ENCODE measurements around the gene HPGDS. TPM values are rescaled to one million over a fixed set of nuclear protein-coding genes. Genes with fewer than 3 reads are reported as not detected.

HPGDS gene
- total and polyA plus RNA-seq, 10 of the 15 experiments (the other 5 are each of a cell fraction or from before 2014, with no cell fraction given): not detected

GRCh38 chr4:94341481-94342370 lies 910 bp downstream of the HPGDS start:
- Histone ChIP-seq H2AFZ (ENCODE audit: control insufficient read depth, low read depth, low read length) (no peak overlapping the region), H3K79me2 (ENCODE audit: control insufficient read depth, insufficient read depth, low read length) (no peaks in the 10 kb centered on the region), H4K20me1 (ENCODE audit: control insufficient read depth, insufficient read depth) (no peaks in the 10 kb centered on the region), H3K9ac (ENCODE audit: control insufficient read depth, insufficient read depth, low read length) (no peak overlapping the region), H3K9me3 (replicated peaks; ENCODE audit: control insufficient read depth, insufficient read depth, low read length) (no peaks in the 10 kb centered on the region; the same call in 2 of the 3 replicates), H3K4me2 (ENCODE audit: control insufficient read depth, insufficient read depth) (no peak overlapping the region), H3K27ac (ENCODE audit: control insufficient read depth, insufficient read depth) (no peak overlapping the region), H3K36me3 (ENCODE audit: control insufficient read depth in 2 of 2, insufficient read depth in 2 of 2, low read length in 1 of 2) (no peaks in the 10 kb centered on the region), H3K27me3 (replicated peaks in 1 of 2; ENCODE audit: control insufficient read depth in 2 of 2, insufficient read depth in 2 of 2, low read length in 1 of 2) (no peaks in the 10 kb centered on the region), H3K4me3 (no peak overlapping the region), H3K4me1 (ENCODE audit: control insufficient read depth, insufficient read depth, low read length) (peaks cover 10% of the 10 kb centered on the region)
- TF ChIP-seq YY1 (IDR thresholded peaks at IDR 0.05; ENCODE audit: low read depth, low read length) (no peak), CEBPB (IDR thresholded peaks at IDR 0.05; ENCODE audit: borderline replicate concordance in 1 of 2, low read depth in 2 of 2, low read length in 2 of 2) (peak in 1 of 2 experiments; percentile 69; a peak in 1 of 4 replicates)
- BruUV-seq (replicated peaks): no TSS peak
- ChIA-PET CTCF (interaction anchor here (0.7 to 1.3 kb wide), 2 partner anchors 9 to 65 kb away, joined by 3 read pairs; no protein-coding TSS in a partner anchor), RAD21 (ENCODE audit: unreplicated experiment) (no interaction called here), SMC1A (ENCODE audit: uncharacterized antibody, unreplicated experiment) (no interaction called here), POLR2A (no interaction called here)
- in situ Hi-C loops (cut with MboI) (no loop called here), intact Hi-C loops (cut with micrococcal nuclease; ENCODE audit: unreplicated experiment) (no loop called here)
- FAIRE-seq (peak; percentile 23), DNase-seq (ENCODE audit: low read depth, low spot score) (no peak), ATAC-seq (no peak)
- 93% methylated on average over 3 of the region's 3 CpGs for WGBS (ENCODE audit: insufficient coverage, insufficient replicate concordance, low lambda C conversion rate, missing lambda C conversion rate)

GRCh38 chr4:94339779-94340178 lies 2.9 kb downstream of the HPGDS start:
- peaks cover 10% of the 10 kb centered on the region for H3K4me1 ChIP-seq (ENCODE audit: control insufficient read depth, insufficient read depth, low read length)
- H3K79me2 ChIP-seq (ENCODE audit: control insufficient read depth, insufficient read depth, low read length): no peaks in the 10 kb centered on the region
- POLR2A ChIA-PET: no interaction called here
- DNase-seq (ENCODE audit: low read depth, low spot score) (no peak), FAIRE-seq (no peak), ATAC-seq (peak; percentile 49)
- CTCF ChIA-PET: interaction anchor here (1.5 to 2.1 kb wide), 2 partner anchors 50 to 67 kb away, joined by 3 to 6 read pairs; no protein-coding TSS in a partner anchor
- H3K9ac ChIP-seq (ENCODE audit: control insufficient read depth, insufficient read depth, low read length): no peak overlapping the region
- no peak overlapping the region for H3K4me3 ChIP-seq
- H3K36me3 ChIP-seq (ENCODE audit: control insufficient read depth in 2 of 2, insufficient read depth in 2 of 2, low read length in 1 of 2): no peaks in the 10 kb centered on the region
- H4K20me1 ChIP-seq (ENCODE audit: control insufficient read depth, insufficient read depth): no peaks in the 10 kb centered on the region
- H2AFZ ChIP-seq (ENCODE audit: control insufficient read depth, low read depth, low read length): peak overlapping the region; percentile 61; the same call in 1 of the 2 replicates
- SMC1A ChIA-PET (ENCODE audit: uncharacterized antibody, unreplicated experiment): interaction anchor here (0.8 to 1.2 kb wide), 7 partner anchors 12 to 180 kb away, joined by 3 to 5 read pairs (median 3); partner anchors contain the start of gene PDLIM5
- WGBS (ENCODE audit: insufficient coverage, insufficient replicate concordance, low lambda C conversion rate, missing lambda C conversion rate): 55% methylated on average over 9 of the region's 9 CpGs
- no peak for TF ChIP-seq YY1 (IDR thresholded peaks at IDR 0.05; ENCODE audit: low read depth, low read length)
- no peak for TF ChIP-seq BMI1 (IDR thresholded peaks at IDR 0.05; ENCODE audit: borderline replicate concordance)
- TF ChIP-seq SPI1 (IDR thresholded peaks at IDR 0.05; ENCODE audit: borderline replicate concordance, insufficient read depth, low read depth, low read length): no peak
- TF ChIP-seq CEBPZ (IDR thresholded peaks at IDR 0.05; ENCODE audit: low read depth, low read length): no peak
- H3K27me3 ChIP-seq (replicated peaks in 1 of 2; ENCODE audit: control insufficient read depth in 2 of 2, insufficient read depth in 2 of 2, low read length in 1 of 2): no peaks in the 10 kb centered on the region
- in situ Hi-C loops (cut with MboI): no loop called here
- no peak overlapping the region for H3K27ac ChIP-seq (ENCODE audit: control insufficient read depth, insufficient read depth)
- intact Hi-C loops (cut with micrococcal nuclease; ENCODE audit: unreplicated experiment): no loop called here
- RAD21 ChIA-PET (ENCODE audit: unreplicated experiment): no interaction called here
- no peaks in the 10 kb centered on the region; the same call in 2 of the 3 replicates for H3K9me3 ChIP-seq (replicated peaks; ENCODE audit: control insufficient read depth, insufficient read depth, low read length)
- peak overlapping the region; percentile 50; the same call in 1 of the 2 replicates for H3K4me2 ChIP-seq (ENCODE audit: control insufficient read depth, insufficient read depth)
- BruUV-seq (replicated peaks): no TSS peak
